Gastrocnemius medialis (tissue), 4 donors: ENCODE results near the gene DISP3.

Source experiments
- CTCF ChIP-seq, 5 experiments: fragments of 450-650 bp in 3 of 5; fragments of 200-600 bp in 2 of 5; sonication (generic) in 2 of 5; IDR thresholded peaks in 4 of 5; conservative IDR thresholded peaks in 1 of 5; 1 replicate in 4 of 5; 2 replicates in 1 of 5; pipeline ENCODE4 v1.5.1; 2016 to 2019; ENCODE audit warnings: antibody characterized with exemption in 5 of 5, mild to moderate bottlenecking in 3 of 5, moderate library complexity in 3 of 5
- POLR2A ChIP-seq, 2 donors: fragments of 450-650 bp; IDR thresholded peaks; one replicate each; pipeline ENCODE4 v1.6.1; 2017; ENCODE audit warnings: antibody characterized with exemption in 2 of 2, mild to moderate bottlenecking in 2 of 2, moderate library complexity in 2 of 2

- TF ChIP-seq CTCF (IDR thresholded peaks at IDR 0.05 in 4 of 5, conservative IDR thresholded peaks at IDR 0.05 in 1 of 5) (no peak), POLR2A (IDR thresholded peaks at IDR 0.05) (no peak)
Measured at GRCh38 chr1:11561740-11562139, 82.8 kb downstream of the DISP3 start.
